GM19467 (cell line): Measurements from ENCODE around the gene KIF12.
"Not testable (repeated sequence)": the region's sequence is repeated elsewhere in the genome, so short reads cannot be mapped to it uniquely, and the experiment has no call there.

ENCODE experiments used
- ATAC-seq: cut with Tn5 transposase; IDR thresholded peaks from one replicate; pipeline ENCODE4 v1.9.1; 2021; ENCODE audit warnings: mild to moderate bottlenecking, moderate library complexity; ENCODE audit not compliant: unreplicated experiment

The KIF12 gene

GRCh38 chr9:114086009-114086408 lies 13.1 kb downstream of the KIF12 start:
- ATAC-seq, result no peak

GRCh38 chr9:114085387-114085789 lies 13.7 kb downstream of the KIF12 start:
- ATAC-seq, result no peak

GRCh38 chr9:114084282-114085073 lies 14.6 kb downstream of the KIF12 start:
- ATAC-seq, result no peak

DNA sequence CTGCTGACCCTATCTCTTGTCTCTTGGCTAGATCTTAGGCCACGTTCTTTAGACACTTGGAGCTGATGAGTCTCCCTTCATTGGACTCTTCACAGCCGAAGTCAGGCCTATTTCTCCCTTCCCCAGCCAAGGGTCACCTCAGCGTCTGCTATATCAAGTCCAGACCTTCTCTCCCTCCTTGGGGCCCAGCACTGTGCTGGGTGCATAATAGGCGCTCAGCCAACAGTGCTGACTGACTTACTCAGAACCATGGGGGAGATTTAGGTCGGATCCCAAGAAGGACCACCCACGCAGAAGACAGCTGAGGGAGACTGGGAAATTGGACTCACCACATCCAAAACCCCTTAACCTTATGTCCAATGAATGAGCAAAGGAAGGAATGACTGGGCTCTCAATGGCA lies 15.4 kb downstream of the KIF12 start:
- no peak for ATAC-seq

DNA sequence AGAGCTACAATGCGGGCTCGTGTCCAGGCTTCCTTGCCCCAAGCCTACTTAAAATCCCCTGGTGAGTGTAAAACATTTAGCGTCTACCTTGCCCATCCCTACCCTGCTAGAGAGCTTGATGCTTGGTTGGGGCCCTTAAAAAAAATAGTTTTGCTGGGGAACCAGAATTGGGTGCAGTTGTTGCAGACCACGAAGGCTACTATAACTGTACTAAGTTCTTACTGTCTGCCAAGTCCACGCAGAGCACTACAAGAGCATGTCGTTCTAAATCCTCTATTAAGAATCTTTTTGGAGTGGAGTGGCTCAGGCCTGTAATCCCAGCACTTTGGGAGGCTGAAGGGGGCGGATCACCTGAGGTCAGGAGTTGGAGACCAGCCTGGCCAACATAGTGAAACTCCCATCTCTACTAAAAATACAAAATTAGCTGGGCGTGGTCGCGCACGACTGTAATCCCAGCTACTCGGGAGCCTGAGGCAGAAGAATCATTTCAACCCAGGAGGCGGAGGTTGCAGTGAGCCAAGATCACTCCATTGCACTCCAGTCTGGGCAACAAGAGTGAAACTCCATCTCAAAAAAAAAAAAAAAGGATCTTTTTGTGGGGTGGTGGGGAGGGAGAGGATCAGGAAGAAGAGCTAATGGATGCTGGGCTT lies 16.2 kb downstream of the KIF12 start:
- not testable (repeated sequence) for ATAC-seq

DNA sequence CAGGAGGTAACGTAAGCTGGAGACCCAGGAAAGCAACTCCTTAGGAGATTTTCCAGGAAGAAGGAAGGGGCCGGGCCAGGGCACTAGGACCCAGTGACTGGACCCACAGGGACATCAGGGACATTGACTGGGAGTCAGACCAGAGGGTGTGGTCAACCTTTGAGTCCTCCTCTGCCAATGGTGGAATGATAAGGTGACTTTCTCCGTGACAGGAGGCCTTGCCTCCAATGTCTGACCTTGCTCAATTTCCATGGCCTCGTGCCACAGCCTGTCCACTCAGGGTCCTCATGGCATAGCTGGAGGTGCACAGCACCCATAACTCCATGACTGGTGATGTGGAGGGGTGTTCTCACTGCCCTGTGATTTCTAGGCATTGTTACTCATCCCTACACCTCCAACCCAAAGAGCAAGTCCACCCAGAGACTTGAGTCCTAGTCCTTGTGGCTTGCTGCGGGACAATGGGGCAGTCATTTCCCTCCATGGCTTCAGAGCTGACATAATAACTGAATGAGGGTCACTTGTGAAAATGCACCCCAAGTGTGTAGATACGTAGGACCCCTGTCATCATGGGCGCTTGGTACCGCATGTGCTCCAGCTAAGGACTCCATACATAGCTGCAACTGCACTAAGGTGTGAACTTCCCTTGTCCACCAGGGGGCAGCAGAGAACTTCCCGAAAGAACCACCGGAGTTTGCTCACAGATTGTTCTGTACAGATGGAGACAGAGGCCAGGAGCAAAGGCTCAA lies 16.9 kb downstream of the KIF12 start:
- ATAC-seq, result peak; percentile 84

GRCh38 chr9:114081441-114082016 lies 17.6 kb downstream of the KIF12 start:
- ATAC-seq, result no peak

GRCh38 chr9:114080773-114081440 lies 18.2 kb downstream of the KIF12 start:
- no peak for ATAC-seq

DNA sequence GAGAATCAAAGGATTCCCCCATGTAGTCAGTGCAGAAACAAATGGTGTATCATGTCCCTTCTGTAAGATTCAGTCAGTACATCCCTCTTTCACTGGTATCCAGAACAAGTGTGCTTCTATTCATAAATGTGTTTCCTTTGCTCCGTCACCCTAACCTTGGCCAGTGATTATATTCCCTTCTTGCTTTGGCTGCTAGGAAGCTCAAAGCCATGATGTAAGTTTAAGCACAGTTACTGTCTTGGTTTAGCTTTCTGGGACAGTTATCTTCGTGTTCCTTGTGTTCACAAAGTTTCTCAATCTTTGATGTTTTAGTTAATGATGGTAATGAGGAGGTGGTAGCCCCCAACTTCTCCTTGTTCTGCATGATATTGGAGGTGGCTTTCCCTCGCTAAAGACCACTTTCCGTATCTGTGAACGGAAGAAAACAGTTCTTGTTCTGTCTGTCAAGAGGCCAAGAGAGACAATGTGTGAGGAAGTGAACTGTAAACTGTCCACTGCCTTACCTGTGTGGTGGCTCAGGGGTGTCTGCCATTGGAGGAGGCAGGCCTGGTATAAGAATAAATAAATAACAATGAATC lies 18.8 kb downstream of the KIF12 start:
- ATAC-seq, result no peak

- ATAC-seq, result no peak
These were observed 20.3 kb downstream of the KIF12 start for GRCh38 chr9:114078781-114079156.

DNA sequence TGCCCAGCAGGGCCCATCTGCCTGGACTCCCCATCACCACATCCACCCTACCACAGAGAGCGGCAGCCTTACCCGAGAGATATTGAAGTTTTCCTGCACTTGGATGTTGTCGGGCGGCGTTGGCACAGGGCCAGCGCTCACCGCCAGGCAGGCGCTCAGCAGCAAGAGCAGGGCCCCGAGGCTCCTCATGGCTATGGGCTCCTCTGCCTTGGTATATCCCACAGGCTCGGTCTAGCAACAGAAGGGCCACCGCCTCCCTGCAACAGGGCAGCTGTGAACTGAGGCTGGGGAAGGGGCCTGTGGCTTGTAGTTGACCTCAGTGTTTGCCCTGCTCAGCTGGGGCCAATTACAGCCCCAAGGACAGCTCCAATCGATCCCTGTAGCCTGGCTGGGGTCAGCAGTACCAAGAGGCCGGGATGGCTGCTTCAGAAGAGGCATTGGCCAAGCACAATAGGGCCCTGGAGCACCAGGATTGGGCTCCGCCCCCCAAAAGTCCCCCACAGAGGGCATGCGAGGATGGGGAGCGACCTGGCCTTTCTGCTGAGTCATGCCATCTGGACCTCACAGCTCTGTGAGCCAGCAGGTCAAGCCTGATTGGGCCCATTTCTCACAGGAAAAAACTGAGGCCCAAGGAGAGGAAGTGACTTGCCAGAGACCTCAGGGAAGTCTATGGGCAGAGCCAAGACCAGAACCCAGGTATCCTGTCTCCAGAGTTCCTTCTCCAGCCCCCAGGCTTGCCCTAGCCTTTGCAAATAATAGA lies 20.9 kb downstream of the KIF12 start, which contains the start of gene AMBP:
AMBP (minus strand) TSS at position 280 of the 760 bp plus-strand sequence; CDS start at position 189, 91 bp downstream.
- no peak for ATAC-seq

DNA sequence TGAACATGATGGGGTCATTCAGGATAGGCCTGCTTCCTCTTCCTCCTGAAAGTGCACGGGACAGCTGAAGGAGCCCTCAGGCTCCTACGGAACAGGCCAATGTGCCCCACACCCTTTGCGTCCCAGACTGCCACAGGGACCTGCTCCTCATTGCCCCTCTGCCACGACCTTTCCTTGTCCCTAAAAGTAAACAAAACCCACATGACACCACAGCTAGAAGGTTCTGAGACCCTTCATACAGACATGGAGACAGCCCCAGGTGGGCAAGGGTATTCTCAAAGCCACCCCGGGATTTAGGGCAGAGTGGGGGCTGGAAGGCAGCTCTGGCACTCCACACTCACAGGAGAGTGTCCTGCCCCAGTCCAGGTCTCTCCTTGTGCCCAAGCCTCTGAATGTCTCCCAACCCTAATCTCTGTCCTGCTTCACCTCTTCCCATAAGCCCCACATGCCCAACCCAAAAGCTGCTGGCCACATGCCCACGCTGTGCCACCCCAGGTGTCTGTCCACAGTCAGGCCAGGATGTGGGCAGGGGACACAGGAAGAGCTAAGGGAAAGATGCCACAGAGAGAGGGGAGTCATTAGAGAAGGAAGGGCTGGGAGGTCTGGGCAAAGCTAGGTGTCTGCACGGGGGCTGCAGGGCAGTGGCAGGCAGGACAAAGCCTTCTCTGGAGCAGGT lies 21.8 kb downstream of the KIF12 start:
- no peak for ATAC-seq

DNA sequence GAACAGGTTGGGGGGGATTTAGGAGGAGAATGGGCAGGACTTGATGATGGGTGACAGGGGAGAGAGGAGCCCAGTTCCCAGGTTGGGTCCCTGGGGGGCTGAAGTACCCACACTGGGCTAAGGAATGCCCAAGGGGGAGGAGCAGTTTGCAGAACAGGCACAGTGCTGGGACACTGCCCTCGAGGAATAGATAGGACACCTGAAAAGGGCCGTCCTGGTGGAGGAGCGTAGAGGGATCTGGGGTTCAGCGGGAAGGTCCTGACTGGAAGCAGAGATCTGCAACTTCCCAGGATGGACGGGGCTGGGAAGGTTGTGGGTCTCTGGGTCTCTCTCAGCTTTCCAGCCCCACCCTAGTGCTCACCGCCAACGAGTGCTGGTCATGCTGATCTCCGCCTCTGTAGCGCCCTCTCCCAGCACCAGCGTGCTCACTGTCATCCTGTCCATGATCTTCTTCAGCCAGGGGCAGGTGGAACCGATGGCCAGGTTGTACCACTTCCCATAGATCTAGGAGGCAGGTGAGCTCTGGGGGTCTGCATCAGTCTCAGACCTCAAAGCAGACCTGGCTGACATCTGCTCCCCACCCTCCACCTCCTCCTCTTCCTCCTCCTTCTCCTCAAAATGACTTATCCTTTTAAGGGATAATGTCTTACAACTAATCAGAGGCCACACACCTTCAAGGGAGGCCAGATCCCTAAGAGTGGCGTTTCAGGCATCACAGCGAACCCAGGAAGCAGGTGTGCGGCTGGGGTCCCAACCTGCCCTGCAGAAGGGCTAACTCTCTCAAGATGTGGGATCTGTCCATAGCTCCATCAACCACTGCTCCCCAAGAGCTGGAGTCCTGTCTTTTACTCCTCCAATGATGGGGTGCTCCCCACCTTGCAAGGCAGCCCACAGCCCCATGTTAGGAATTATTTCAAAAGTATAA lies 22.6 kb downstream of the KIF12 start:
- no peak for ATAC-seq

DNA sequence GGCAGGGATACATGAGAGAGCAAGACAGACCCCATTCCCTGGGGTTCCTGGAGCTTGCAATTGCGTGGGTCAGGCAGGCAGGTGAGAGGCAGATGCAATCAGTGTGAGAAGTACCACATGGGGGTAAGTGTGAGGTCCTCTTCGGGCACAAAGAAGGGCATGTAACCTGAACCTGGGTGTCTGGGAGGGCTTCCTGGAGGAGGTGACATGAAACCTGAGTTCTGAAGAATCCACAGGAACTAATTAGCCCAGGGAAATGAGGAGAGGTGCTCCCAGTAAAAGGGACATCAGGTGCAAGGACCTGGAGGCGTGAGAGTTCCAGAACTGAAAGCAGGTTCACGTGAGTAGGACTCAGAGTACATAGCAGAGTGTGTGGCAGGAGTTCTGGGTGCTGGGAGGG lies 23.5 kb downstream of the KIF12 start:
- no peak for ATAC-seq

DNA sequence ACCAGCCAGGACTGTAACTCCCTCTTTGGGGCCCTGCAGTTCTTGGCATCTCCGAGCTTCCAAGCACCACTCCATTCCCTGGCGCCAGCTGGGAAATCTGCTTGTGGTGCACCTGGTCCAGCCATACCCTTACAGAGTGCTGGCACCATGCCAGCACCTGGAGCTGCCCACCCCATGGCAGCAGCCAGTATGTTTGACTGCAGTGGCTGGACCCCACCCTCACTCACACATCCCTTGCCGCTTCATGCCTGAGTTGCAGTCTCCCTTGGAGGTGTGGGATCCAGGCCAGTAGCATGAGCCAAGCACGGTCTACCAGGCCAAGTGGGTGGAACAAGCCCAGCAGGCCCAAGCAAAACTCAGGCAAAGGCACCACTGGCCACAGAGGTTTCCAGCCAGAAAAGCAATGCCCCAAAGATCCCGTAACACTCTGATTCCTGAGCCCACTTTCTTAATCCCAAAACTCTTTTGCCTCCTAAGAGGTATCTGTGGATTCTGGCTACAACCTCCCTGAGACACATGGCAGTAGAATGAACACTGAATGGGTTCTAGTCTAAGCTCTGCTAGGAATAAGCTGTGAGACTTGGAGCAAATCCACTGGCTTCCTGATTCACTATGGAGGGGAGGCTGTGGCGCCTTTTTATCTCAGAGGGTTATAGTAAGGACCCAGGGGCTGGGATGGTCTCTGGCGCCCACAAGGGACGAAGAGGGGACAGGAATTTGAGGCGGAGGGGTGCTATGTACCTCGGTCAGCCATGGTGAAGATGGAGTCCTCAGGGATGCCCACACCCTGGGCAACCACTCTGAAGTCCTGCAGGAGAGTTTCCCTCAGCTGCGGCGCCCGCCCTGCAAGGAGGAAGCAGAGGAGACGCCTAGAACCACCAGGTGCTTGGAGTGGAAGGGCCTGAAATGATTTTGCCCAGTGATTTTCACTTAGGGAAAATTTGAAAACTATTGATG lies 26.6 kb downstream of the KIF12 start:
- no peak for ATAC-seq

DNA sequence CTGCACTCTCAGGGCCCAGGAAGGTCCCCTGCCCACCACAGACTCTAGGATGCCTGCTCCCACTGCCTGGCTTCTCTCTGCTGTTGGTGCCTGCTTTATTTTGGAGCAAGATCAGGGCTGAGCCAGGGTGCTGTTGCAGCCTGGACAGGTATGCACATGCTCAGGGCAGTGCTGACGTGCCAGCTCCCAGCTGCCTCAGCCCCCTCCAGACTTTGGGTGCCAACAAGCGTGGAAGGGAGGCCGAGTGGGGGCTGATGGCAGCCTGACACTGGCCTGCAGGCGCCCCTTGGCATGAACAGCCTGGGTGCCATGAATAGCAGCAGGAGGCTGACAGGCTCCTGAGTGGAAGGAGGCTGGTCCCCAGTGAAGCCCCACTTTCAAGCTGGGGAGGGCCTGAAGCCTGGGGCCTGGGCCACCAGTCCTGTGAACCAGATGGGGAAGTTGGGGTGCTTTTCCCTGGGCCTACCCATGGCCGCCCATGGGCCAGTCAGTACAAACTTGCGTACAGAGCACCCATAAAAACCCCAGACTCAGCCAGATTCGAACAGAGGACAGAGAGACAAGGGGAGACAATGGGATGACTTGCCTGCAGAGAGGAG lies 27.8 kb downstream of the KIF12 start:
- no peak for ATAC-seq
